ENCODE measurements around the gene CDK5R1. TPM values are rescaled to one million over a fixed set of nuclear protein-coding genes. Genes with fewer than 3 reads are reported as not detected.

CDK5R1 gene
- total RNA-seq, 1 experiment from 2014 or later = 0.26 TPM

Small RNAs within 50 kb of the gene (small RNA-seq; reads per million reads assigned to genes)
- not detected for gene RF00019

Other genes starting within 250 kb of the CDK5R1 start
- gene RHBDL3, start 221.2 kb upstream of the CDK5R1 start, total RNA-seq (2014; rRNA removed; shearing (Covaris generic); ENCODE audit: low replicate concordance) = not detected in 2 replicates
- gene C17orf75, start 144.8 kb upstream of the CDK5R1 start, total RNA-seq (2014; rRNA removed; shearing (Covaris generic); ENCODE audit: low replicate concordance) = 31.3 and 47.9 TPM in 2 replicates
- 115 and 219 TPM in 2 replicates for gene ZNF207, start 136.8 kb upstream of the CDK5R1 start, total RNA-seq (2014; rRNA removed; shearing (Covaris generic); ENCODE audit: low replicate concordance)
- gene PSMD11, start 42.5 kb upstream of the CDK5R1 start, total RNA-seq (2014; rRNA removed; shearing (Covaris generic); ENCODE audit: low replicate concordance) = 69.5 and 79.6 TPM in 2 replicates